Left forelimb (tissue), 1 donor: Measurements from ENCODE around the gene FKBP1B.
"Not testable (repeated sequence)": the region's sequence is repeated elsewhere in the genome, so short reads cannot be mapped to it uniquely, and the experiment has no call there.

Experiments used
- DNase-seq: peaks from one replicate; pipeline ENCODE4 v3.0.0-alpha.2; 2018; ENCODE audit warnings: low spot score

FKBP1B gene

GRCh38 chr2:24022975-24023575 is 26.5 kb upstream of the FKBP1B start:
- no peak for DNase-seq

GRCh38 chr2:24024018-24024417 is 25.5 kb upstream of the FKBP1B start:
- DNase-seq = no peak

- no peak for DNase-seq
Observed at GRCh38 chr2:24024996-24025663, 24.4 kb upstream of the FKBP1B start.

- no peak for DNase-seq
Observed at GRCh38 chr2:24026233-24026632, 23.3 kb upstream of the FKBP1B start.

GRCh38 chr2:24038786-24039499 is 10.6 kb upstream of the FKBP1B start:
- no peak for DNase-seq

GRCh38 chr2:24040511-24040910 is 9.0 kb upstream of the FKBP1B start:
- no peak for DNase-seq

- DNase-seq = not testable (repeated sequence)
Observed at GRCh38 chr2:24043133-24043532, 6.4 kb upstream of the FKBP1B start.

- DNase-seq = no peak
Observed at GRCh38 chr2:24045511-24046508, 3.7 kb upstream of the FKBP1B start.

GRCh38 chr2:24046599-24046929 is 3.0 kb upstream of the FKBP1B start:
- DNase-seq = no peak

- DNase-seq = peak; percentile 91
Observed at GRCh38 chr2:24046930-24047702, 2.4 kb upstream of the FKBP1B start, which contains the start of gene WDCP. Gene WDCP (minus strand): TSS chr2:24047391. CDS start chr2:24039494, 7,897 bp downstream.

GRCh38 chr2:24047703-24048033 is 1.9 kb upstream of the FKBP1B start:
- DNase-seq = no peak

- DNase-seq = no peak
Observed at GRCh38 chr2:24048769-24049484, 614 bp upstream of the FKBP1B start.

GRCh38 chr2:24050041-24050979 is 769 bp downstream of the FKBP1B start:
- peak; percentile 76 for DNase-seq

- DNase-seq = no peak
Observed at GRCh38 chr2:24051833-24052232, 2.3 kb downstream of the FKBP1B start.

GRCh38 chr2:24052951-24053350 is 3.4 kb downstream of the FKBP1B start:
- no peak for DNase-seq

- no peak for DNase-seq
Observed at GRCh38 chr2:24054366-24055010, 4.9 kb downstream of the FKBP1B start.

GRCh38 chr2:24055750-24056149 is 6.2 kb downstream of the FKBP1B start:
- no peak for DNase-seq

GRCh38 chr2:24058564-24059271 is 9.2 kb downstream of the FKBP1B start:
- no peak for DNase-seq
